NCI-H446 (cell line): ENCODE measurements around the gene ANKRD22.
"Not testable (repeated sequence)": the region's sequence is repeated elsewhere in the genome, so short reads cannot be mapped to it uniquely, and the experiment has no call there.

Source experiments
- DNase-seq, 2 experiments: peaks; one replicate each; lab custom pipeline; 2025; lab: John Stamatoyannopoulos, UW

The ANKRD22 gene

DNA sequence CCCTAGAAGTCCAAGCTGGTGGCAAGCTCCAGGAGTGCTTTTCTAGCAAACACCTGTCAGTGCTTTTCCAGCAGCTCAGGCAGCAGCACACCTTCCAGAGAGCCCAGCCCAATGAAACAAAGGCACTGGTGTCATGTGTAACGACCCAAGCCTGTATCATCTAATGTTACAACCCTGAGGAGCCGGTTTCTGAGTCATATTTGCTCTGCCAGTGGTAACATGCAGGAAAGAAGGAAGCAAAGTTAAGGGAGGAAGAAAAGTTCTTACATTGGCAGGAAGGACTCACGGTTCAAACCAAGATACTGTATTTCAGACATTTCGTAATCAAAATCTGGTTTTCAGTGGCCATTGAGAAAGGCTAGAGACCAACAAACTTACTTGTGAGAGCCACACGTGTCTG, at the start of gene ANKRD22:
Gene ANKRD22 (minus strand): TSS at position 139 of the 400 bp plus-strand sequence. CDS start 237 bp downstream, outside the sequence.
- no peak for DNase-seq

DNA sequence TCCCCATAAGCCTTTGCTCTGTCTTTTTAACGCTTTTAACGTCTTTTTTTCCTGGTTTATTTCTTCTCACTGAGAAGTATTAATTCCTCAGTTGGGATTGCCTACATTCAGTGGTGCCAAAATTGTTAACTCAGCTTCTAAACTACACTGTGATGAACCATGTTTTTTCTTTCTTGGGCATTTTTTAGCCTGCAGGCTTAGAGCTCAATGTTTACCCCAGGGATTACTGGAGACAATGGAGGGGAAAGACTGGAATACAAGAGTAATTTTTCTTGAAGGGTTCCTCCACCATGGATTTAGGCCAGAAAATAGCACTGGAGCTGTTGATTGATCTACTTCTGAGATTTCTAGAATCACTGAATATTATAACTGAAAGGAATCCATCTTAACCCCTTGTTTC, 48.2 kb upstream of the ANKRD22 start:
- DNase-seq = no peak

DNA sequence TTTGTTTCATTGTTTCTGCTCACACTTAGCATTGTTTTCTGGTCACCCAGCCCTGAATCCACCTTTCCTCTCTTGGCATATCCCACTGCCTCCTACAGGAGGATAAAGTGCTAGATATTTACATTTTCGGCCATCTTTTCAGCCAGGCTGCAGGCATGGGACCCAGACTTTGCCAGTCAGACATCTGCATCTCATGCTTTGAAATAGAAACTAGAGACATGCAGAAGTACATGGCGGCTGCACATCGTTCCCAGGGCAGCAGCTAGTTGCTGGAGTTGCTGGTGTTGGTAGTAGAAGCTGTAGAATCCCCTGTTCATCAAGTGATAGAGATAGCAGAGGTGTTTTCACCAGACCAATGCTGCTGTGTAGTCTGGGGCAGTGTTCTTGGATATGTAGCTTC, 47.1 kb upstream of the ANKRD22 start:
- DNase-seq = no peak

DNA sequence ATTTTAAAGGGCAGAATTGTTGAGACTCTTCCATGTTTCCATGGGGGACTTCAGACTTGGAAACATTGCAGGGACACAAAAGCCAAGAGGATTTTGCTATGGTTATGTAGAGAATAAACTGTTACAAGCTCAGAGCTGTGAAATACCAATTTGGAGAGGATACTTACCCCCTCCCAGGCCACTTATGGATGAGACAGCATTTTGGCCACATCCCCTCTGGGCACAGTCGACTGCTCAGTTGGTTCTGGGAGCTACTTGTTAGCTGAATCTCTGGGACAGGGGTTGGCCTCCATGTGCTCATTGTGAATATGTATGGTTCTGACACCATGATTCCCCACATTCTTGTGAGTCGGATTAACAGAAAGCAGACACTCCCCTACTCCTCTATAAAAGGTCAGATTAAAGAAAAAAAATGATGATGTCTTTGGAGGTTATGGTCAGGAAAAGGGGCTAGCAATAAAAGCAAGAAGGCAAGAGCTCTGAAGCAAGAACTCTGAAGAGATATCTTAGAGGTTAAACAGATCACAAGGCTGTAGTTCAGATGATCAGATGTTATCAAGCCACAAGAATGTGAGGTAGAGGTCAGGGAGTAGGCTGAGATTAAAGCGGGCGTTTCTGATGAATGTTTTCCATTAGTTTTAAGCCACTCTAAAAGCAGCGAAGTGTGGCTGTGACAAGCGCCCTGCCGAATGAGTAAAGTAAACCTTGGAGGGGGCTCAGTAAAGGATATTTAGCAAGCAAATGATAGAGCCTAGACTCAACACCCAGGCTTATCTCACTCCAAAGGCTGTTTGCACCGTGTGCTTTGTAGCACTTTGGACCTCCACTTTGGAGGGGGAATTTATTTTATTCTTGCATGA, 45.6 kb upstream of the ANKRD22 start:
- DNase-seq = no peak

DNA sequence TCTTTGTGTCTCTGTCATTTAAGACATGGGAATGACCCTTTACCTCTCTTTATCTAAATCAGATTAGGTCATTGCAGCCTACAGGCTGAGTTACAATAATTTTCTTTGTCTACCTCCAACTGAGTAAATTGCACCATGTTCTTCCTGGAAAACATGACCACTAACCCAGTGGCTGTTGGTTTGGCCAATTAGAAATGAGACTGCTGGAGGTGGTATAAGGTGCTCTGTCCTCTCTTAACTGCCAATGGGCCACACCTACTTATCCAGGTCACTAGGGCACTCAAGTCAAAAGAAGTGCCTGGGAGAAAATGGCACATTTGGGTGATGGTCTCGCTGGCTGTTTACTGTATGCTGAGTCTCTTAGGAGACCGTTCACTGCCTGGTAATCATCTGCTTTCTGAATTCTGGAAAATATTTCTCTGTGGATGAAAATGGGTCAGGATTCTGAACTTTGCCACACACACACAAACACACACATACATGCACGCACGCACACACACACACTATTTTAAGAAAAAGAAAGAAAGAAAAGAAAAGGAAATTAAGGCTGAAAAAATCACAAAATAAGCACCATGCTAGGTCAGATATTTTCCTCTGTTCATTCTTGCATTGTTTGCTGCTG, 44.8 kb upstream of the ANKRD22 start:
- no peak for DNase-seq

DNA sequence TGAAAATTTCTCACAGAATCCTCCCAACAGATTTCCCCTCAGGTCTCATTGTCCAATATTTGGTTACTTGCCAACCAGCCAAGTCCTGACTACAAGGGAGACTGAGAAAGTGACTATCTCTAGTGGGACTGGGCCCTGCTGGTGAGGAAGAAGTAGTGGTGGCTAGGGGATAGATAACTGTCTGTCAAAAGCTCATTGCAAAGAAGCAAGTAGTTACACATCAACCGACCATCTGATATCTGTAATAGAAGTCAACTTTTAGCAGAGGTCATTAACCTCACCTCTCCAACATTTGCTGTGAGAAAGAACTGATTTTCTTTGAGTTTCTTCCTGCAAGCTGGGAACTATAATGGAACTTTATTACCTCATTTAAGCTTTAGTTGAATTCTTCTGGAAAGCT, 43.6 kb upstream of the ANKRD22 start:
- DNase-seq = no peak

DNA sequence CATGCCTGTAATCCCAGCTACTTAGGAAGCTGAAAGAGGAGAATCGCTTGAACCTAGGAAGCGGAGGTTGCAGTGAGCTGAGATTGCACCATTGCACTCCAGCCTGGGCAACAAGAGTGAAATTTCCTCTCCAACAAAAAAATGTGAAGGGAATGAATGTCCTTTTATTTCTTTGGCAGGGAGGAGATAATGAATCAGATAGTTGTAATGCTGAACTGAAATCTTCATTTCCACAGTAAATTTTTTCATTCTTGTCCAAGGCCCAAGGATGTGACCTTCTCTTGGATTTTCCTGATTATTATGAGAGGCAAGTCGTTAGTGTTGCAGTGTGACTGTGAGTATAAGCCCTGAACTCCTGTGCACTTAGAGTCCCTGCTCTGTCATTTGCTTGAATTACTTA, 42.0 kb upstream of the ANKRD22 start:
- DNase-seq = no peak

DNA sequence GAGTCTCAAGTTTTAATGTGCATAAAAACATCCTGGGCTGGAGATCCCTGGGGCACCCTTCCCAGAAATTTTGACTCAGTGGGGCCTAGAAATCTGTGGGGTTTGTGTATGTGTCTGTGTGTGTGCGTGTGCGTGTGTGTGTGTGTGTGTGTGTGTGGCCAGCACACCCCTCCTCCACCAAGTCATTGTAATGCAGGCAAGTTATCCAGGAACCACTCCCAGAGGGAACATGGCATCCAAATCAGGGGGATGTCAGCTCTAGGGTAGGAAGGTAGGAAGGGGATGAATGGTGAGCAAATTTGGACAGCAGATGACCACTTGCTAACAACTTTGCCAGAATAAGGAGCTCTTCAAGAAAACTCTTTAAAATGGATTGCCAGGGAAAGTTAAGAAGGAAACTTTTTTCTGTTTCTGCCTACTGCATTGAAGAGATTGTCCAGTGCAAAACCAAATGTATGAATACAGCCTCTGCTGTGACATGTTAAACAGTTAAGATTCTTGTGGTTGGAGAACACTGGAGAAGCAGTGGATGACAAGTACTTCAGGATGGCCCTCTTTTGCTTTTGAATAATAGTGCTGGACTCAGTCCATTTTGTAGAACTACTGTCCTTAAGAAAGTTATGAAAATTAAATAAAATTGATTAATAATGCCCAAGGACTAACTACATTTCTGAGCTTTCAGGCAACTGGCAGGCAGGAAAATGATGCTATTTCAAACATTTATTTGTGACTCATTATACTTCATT, 40.8 kb upstream of the ANKRD22 start:
- DNase-seq = no peak

DNA sequence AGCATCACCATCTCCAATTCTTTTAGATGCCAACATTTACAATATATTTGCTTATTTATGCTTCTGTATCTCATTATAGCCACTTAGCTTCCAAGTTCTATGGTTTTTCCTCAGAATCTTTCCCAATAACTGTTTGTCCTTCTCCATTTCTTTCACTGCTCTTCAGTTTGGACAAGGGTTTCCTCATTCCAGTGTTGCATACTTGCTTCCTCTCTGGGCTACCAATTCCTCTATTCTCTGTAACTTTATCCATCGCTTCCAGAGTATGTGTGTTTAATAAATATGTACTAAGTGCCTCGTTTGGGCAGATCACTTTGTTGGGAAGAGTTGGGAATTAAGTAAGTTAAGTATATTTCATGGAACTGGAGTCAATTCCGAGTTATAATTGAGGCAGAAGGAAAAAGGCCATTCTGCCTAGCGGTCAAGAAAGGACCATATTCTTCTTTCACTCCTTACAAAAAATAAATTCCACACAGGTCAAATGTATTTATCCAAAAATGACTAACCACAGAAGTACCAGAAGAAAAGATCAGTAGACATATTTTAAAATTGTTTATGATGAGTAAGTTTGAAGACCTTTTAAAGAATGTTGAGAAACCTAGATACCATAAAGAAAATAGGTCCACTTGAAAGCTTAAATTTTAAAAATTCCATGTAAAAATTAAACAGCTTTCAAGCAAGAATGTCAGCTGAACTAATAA, 39.2 kb upstream of the ANKRD22 start:
- DNase-seq = no peak

DNA sequence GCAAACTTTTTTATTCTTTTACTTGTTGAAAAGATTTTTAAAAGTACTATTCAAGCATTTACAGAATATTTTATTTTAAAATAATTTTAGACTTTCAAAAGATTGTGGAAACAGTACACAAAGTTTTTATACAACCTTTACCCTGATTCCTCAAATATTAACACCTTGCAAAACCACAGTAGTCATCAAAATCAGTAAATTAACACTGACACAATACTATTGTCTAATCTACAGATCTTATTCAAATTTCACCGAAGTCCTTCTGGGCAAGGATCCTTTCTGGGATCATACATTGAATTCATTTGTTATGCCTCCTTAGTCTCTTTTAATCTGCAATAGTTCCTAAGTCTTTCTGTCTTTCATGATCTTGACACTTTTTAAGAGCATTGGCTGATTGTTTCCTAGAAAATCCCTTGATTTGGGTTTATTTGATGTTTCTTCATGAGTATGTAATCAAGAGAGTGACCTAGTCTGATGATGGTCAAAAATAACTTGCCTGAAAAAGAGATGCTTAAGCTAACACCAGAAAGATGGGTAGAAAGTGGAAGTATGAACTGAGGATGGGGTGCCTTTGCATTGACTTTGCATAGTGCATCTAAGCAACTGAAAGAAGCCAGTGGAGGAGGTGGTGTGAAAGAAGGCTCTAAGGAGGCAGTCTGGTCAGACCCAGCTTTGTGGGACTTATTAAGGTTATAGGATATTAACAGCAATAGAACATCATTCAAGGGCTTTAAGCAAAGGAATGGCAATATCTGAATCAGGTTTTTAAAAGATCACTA, 38.1 kb upstream of the ANKRD22 start:
- no peak for DNase-seq

DNA sequence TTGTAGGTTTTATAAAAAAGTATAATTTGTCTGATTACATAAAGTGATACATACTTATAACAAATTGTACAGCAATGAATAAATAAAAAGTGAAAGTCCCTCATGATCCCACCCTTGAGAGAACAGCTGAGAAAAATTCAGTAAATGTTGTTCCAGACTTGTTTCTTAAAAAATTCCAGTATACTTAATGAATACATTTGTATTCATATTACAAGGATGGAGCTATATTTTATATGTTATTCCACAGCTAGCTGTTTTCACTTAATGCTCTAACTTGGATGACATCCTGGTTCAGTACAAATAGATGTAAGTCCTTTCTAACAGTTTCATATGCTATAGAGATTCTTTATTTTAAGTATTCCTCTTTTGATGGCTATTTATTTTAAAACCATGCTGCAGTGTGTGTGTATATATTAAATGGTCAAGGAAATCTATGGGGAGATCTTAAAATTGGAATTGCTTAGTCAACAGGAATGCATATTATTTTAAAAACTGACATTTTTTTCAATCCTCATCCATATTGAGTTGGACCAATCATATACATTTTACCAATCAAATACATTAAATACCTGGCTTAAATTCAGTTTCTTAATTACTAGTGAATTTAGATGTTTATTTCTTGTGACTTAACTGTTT, 37.3 kb upstream of the ANKRD22 start:
- DNase-seq = no peak

DNA sequence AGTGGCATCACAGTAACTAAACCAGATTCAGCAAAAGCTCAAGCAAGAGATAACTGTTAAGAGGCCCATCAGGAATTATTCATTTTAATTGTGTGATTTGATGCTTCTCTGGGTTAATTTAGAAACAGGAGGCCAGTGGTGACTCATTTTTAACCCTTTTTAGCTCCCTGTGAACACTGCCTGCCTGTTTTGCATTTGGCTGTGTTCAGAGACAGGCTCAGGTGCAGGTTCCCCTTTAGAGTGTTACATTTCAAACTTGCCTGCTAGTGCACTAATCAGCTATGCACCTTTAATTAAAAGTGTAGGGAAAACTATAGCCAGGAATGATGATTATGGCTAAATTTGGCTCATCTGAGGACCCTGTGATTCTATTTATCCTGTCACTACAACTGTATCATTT, 34.9 kb upstream of the ANKRD22 start:
- peak in 1 of 2 experiments; percentile 4 for DNase-seq

DNA sequence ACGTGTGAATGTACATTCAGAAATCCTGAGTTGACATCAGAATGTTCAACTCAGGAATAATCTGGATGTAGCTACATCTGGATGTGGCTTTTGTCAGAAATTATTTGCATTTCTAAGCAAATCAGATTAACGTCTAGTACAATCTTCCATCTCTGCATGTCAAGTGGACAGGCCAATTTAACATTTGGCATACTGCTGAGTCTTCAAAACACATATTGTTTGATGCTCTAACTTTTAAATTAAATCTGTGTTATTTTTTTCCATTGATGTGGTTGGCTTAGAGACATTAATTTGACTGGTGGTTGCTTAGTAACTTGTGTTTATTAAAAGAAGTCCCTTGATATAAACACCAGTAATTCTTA, 31.8 kb upstream of the ANKRD22 start:
- no peak for DNase-seq

DNA sequence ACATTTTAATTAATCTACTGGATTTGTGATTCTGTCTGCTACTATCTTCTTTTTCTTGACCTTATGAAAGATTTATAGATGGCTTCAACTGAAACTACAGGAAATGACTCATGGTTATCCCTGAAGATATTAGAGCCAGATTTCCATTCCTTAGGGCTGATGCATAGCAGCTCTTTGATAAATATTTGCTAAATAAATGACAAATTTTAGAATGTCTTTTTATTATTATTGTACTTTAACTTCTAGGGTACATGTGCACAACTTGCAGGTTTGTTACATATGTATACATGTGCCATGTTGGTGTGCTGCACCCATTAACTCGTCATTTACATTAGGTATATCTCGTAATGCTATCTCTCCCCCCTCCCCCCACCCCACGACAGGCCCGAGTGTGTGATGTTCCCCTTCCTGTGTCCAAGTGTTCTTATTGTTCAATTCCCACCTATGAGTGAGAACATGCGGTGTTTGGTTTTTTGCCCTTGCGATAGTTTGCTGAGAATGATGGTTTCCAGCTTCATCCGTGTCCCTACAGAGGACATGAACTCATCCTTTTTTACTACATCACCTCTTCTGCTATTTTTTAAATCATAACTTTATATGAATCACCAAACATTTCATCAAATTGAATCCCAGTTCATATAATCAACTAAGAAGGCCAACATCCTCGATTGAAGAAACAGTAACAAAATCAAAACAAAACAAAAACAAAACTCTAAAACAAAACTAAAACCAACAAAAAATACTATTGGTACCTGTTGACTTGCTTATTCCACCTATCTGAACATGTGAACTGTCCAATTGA, 31.2 kb upstream of the ANKRD22 start:
- DNase-seq = not testable (repeated sequence)

DNA sequence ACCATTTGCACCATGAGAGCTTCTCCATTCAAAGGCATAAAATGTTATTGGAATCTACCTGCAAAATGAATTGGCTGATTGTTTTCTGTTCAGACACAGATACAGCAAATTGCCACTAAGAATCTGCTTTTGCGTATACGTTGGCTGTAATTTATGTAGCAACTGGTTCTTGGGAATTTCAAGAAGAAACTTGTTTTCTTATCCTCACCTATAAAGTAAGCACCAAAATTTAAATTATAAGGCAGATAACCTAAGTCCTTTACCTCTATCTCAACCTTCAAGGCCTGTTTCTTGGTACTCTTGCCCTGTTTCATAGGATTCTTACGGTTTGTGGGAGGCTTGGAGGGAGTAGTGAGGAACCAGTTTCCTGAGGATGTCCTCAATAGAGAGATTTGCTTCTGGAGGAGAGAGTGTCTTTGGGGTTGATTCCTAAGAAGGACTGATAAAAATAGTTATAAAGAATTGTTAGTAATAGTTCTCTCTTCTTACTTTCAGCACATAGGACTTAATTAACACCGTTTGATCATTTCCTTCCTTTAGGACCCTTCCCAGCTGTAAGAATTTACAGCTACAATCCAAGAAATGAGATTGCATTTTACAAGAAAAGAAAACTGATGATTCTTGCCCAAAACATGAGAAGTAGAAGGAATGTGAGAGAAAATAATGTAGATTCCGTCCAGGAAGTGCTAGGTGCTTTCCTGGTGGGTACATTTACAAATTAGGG, 30.4 kb upstream of the ANKRD22 start:
- no peak for DNase-seq

DNA sequence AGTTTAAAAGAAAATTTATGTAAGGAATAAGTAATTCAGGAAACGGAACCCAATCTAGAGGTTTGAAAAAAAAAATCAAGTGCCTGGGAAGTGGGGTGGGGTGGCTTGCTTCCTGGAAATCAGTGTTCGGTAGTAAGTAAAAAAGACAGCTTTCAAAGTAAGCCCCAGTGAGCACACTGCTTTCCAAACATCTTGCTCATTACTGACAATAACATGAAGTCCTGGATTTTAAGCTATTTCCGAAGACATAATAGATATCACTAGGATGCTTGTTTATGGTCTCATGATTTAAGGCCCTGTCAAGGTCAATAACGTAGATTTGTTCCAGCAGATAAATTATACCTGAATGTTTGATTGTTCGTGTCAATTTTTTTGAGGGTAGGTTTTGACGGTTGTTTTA, 29.7 kb upstream of the ANKRD22 start:
- no peak for DNase-seq

DNA sequence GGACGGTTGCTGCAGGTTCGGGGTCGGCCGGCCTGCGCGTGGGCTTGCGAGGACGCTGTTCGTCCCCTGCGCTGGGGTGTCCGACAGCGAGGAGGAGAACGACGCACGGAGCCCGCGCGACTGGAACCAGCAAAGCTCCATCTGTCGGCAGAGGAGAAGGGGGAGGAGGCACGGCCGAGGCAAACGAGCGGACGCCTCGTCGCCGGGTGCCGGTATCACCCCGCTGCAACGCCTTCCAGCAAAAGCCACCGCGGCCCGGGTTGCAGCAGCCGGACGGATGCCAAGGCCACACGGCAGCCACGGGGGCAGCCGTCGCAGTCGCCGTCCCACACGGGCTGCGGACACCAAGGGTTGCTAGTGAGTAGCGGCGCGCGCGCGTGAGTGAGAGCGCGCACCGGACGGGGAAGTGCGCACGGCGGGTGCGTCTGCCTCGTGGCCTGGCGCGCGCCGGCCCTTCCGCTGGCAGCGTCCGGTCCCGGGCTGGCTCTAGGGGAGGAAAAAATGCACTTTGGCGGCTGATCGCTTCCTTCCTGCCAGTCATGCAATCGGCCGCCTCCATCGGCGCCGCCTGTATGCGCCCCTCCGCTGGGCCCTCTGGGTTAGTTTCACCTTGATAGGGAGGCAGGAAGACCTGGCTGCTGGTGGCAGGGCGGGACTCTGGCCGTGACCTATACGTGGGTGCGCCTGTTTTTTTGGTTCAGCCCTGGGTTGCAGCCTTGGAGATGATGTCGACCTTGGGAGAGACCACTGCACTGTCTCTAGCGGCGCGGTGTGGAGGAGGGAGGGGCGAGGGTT, 28.8 kb upstream of the ANKRD22 start:
- DNase-seq = peak; percentile 17 to 73

DNA sequence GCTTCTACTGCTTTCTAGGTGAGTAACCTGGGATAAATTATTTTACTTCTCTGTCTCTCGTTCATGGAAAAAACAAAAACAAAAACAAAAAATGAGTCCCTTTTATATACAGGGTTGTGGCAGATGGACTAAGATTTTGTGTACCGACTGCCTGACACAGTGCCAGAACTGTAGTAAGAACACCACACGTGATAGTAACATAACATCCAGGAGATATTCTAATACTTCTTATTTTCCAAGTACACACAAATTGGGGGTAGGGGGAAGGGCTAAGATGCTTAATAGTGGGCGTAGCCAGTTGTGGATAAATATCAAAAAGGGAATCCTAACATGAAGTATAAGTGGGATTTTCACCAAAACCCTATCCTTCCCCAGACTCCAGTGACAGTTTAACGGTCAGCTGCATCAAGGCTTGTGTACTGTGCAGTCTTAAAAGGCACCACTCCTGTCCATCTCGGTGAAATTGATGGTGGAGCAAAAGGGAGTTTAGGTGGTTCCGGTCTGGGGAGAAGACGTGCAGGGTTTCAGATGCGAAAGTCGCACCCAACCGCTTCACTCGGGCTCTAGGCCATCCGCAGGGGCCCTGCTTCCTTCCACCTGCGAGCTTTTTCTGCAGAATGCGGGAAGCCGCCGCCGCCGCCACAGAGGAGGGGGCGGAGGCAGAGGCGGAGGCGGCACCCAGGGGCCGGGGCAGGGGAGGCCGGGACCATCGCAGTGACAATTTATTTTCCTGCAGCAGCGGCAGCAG, 28.1 kb upstream of the ANKRD22 start, which contains the start of gene STAMBPL1:
Gene STAMBPL1 (plus strand): TSS at position 712 of the 748 bp plus-strand sequence. CDS start 21,464 bp downstream, outside the sequence.
- peak in 1 of 2 experiments; percentile 67 for DNase-seq
